OCI-LY7 (cell line): ENCODE results near the gene HCN3. TPM values are rescaled to one million over a fixed set of nuclear protein-coding genes. Genes with fewer than 3 reads are reported as not detected.

Experiments
- BruUV-seq: library from RNA; stranded (reverse); fragments of 400-500 nt; replicated peaks from 2 replicates; lab custom pipeline; 2021; lab: Mats Ljungman, UMichigan
- CTCF ChIA-PET: fragments of 300-600 bp; sonication (Branson Sonifier 250); formaldehyde crosslinking; loops from one replicate; lab custom pipeline; 2022; ENCODE audit warnings: antibody characterized with exemption; ENCODE audit not compliant: unreplicated experiment; lab: Charles Lee
- POLR2A ChIA-PET: fragments of 300-600 bp; sonication (Branson Sonifier 250); formaldehyde crosslinking; loops from one replicate; lab custom pipeline; 2022; ENCODE audit warnings: antibody characterized with exemption; lab: Charles Lee
- DNase-seq: peaks from one replicate; pipeline ENCODE4 v3.0.0-alpha.2; 2015; ENCODE audit warnings: low spot score
- H2AFZ ChIP-seq: fragments of 200-600 bp; sonication (generic), shearing (Covaris generic); 2 replicates; pipeline ENCODE4 v1.6.1; 2014; ENCODE audit warnings: mild to moderate bottlenecking, antibody characterized with exemption, low read length, moderate library complexity
- H3K27ac ChIP-seq: fragments of 200-600 bp; sonication (generic); 2 replicates; pipeline ENCODE4 v1.5.1; 2014; ENCODE audit warnings: mixed run types, low read depth, mild to moderate bottlenecking, moderate library complexity, low read length, inconsistent platforms; ENCODE audit not compliant: poor library complexity, severe bottlenecking
- H3K36me3 ChIP-seq: fragments of 200-600 bp; sonication (generic); 2 replicates; pipeline ENCODE4 v1.6.1; 2014; ENCODE audit warnings: mild to moderate bottlenecking, antibody characterized with exemption, low read length, moderate library complexity, mixed read lengths; ENCODE audit not compliant: insufficient read depth
- H3K4me1 ChIP-seq: fragments of 200-600 bp; sonication (generic); 2 replicates; pipeline ENCODE4 v1.5.1; 2014; ENCODE audit warnings: mild to moderate bottlenecking, low read length; ENCODE audit not compliant: insufficient read depth, poor library complexity, severe bottlenecking
- H3K4me2 ChIP-seq: fragments of 200-600 bp; sonication (generic); 2 replicates; pipeline ENCODE4 v1.6.1; 2014; ENCODE audit warnings: mild to moderate bottlenecking, low read length
- H3K4me3 ChIP-seq: fragments of 200-600 bp; sonication (generic); 2 replicates; pipeline ENCODE4 v1.5.1; 2014; ENCODE audit warnings: mild to moderate bottlenecking, low read depth, low read length; ENCODE audit not compliant: poor library complexity, severe bottlenecking
- H3K79me2 ChIP-seq: fragments of 200-600 bp; sonication (generic); 2 replicates; pipeline ENCODE4 v1.6.1; 2016; ENCODE audit warnings: low read depth, mild to moderate bottlenecking, low read length, moderate library complexity, mixed read lengths; ENCODE audit not compliant: insufficient read depth
- H3K9me2 ChIP-seq: fragments of 200-600 bp; sonication (generic); 2 replicates; pipeline ENCODE4 v1.6.1; 2016; ENCODE audit warnings: mild to moderate bottlenecking, low read length, mixed read lengths; ENCODE audit not compliant: insufficient read depth
- H3K9me3 ChIP-seq: fragments of 200-600 bp; sonication (generic); 2 replicates; pipeline ENCODE4 v1.6.1; 2014; ENCODE audit warnings: mild to moderate bottlenecking, mixed run types, low read length, mixed read lengths
- H4K20me1 ChIP-seq: fragments of 200-600 bp; sonication (generic); 2 replicates; pipeline ENCODE4 v1.6.1; 2014; ENCODE audit warnings: mild to moderate bottlenecking, antibody characterized with exemption, low read length, moderate library complexity, mixed read lengths; ENCODE audit not compliant: insufficient read depth
- CTCF ChIP-seq: fragments of 200-600 bp; sonication (generic); conservative IDR thresholded peaks from 2 replicates; pipeline ENCODE4 v1.5.1; 2014; ENCODE audit warnings: mild to moderate bottlenecking, antibody characterized with exemption, low read length, moderate library complexity, mixed read lengths
- EZH2phosphoT487 ChIP-seq: fragments of 200-600 bp; sonication (generic); IDR thresholded peaks from 2 replicates; pipeline ENCODE4 v1.6.1; 2018; ENCODE audit warnings: low read depth, borderline replicate concordance, mild to moderate bottlenecking, mixed run types, antibody characterized with exemption, low read length, moderate library complexity, mixed read lengths
- intact Hi-C: fragments of 100-400 bp; cut with micrococcal nuclease; formaldehyde crosslinking; loops from one replicate; pipeline ENCODE4 v1.10.0; 2022; ENCODE audit not compliant: unreplicated experiment
- total RNA-seq, 2 experiments: library from RNA; depleted of rRNA in 1 of 2; stranded (reverse); fragments of >200 nt in 1 of 2; shearing (Covaris generic) in 1 of 2; gene quantifications; 2 replicates each; pipeline ENCODE4 v1.2.3, GENCODE V29; 2014 to 2022

The HCN3 gene
- total RNA-seq, 2 experiments from 2014 or later = 6.7 to 19.2 TPM

GRCh38 chr1:155247667-155248553 is 29.4 kb upstream of the HCN3 start:
- ChIA-PET CTCF (no interaction called here), POLR2A (interaction anchor here (0.5 kb wide), 1 partner anchor 102 kb away, joined by 6 read pairs; no protein-coding TSS in a partner anchor)
- no peaks in the 10 kb centered on the region for H3K9me3 ChIP-seq
- DNase-seq = no peak
- intact Hi-C loops = no loop called here
- BruUV-seq = no TSS peak
- H3K9me2 ChIP-seq = no peaks in the 10 kb centered on the region
- no peaks in the 10 kb centered on the region for H4K20me1 ChIP-seq
- no peak overlapping the region for H3K4me2 ChIP-seq
- peaks cover 14% of the 10 kb centered on the region; the same call in 1 of the 2 replicates for H3K79me2 ChIP-seq
- no peak overlapping the region for H2AFZ ChIP-seq
- H3K4me3 ChIP-seq = no peak overlapping the region
- H3K36me3 ChIP-seq = peaks cover 7% of the 10 kb centered on the region; the same call in 1 of the 2 replicates
- TF ChIP-seq CTCF (no peak), EZH2phosphoT487 (no peak)
- H3K27ac ChIP-seq = no peak overlapping the region
- peaks cover 27% of the 10 kb centered on the region for H3K4me1 ChIP-seq

DNA sequence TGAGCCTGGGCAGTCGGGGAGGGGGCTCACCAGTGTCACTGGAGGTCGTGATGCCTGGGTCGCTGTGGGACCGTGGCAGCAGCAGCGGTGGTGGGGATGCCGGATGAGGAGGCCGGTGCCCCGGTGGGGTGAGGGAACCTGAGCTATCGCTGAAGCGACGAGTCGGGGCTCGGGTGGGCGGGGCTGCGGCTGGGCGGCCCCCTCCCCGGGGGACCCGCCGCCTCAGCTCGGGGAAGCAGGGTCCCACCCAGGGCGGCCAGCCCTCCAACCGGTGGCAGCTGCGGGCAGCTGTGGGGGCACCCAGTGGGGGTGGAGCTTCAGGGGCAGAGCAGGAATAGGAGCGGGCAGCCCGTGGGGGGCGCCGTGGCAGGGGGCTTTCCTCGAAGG is 27.0 kb upstream of the HCN3 start:
- ChIA-PET CTCF (interaction anchor here (0.6 to 2.0 kb wide), 10 partner anchors 11 to 380 kb away, joined by 3 to 10 read pairs (median 3); partner anchors contain the start of genes CLK2, KCNN3 and SCAMP3), POLR2A (interaction anchor here (1.0 to 2.4 kb wide), 2 partner anchors 58 to 254 kb away, joined by 3 to 7 read pairs; partner anchors contain the start of gene FDPS)
- intact Hi-C loops = loop anchor here (1.0 to 2.0 kb wide), 4 partner anchors 58 to 342 kb away; partner anchors contain the start of gene FDPS
- no peaks in the 10 kb centered on the region for H3K9me3 ChIP-seq
- no peak for TF ChIP-seq EZH2phosphoT487
- no peak for TF ChIP-seq CTCF
- H4K20me1 ChIP-seq = no peaks in the 10 kb centered on the region
- no TSS peak for BruUV-seq
- H3K27ac ChIP-seq = no peak overlapping the region
- no peaks in the 10 kb centered on the region for H3K79me2 ChIP-seq
- H2AFZ ChIP-seq = peak overlapping the region; percentile 54; the same call in 1 of the 2 replicates
- DNase-seq = no peak
- no peaks in the 10 kb centered on the region for H3K9me2 ChIP-seq
- H3K4me2 ChIP-seq = peak overlapping the region; percentile 89
- H3K4me3 ChIP-seq = peak overlapping the region; percentile 65
- H3K36me3 ChIP-seq = peaks cover 7% of the 10 kb centered on the region; the same call in 1 of the 2 replicates
- peaks cover 32% of the 10 kb centered on the region for H3K4me1 ChIP-seq
